Prostate gland (tissue), 2 donors: ENCODE measurements around the gene THRB. TPM values are rescaled to one million over a fixed set of nuclear protein-coding genes. Genes with fewer than 3 reads are reported as not detected.

Experiments
- DNase-seq: peaks from one replicate; pipeline ENCODE4 v3.0.0-alpha.2; 2019; ENCODE audit warnings: low spot score
- H3K27ac ChIP-seq, 2 donors: fragments of 200-600 bp; sonication (generic); 2 replicates each; pipeline ENCODE4 v1.5.1; 2017 to 2019
- H3K27me3 ChIP-seq: fragments of 200-600 bp; sonication (generic); replicated peaks from 2 replicates; pipeline ENCODE4 v1.5.1; 2019; ENCODE audit not compliant: insufficient read depth
- H3K36me3 ChIP-seq, 2 donors: fragments of 200-600 bp; sonication (generic); 1 replicate in 1 of 2; 2 replicates in 1 of 2; pipeline versions ENCODE4 v1.5.1 to v1.8.1; 2017 to 2019
- H3K4me1 ChIP-seq: fragments of 200-600 bp; sonication (generic); replicated peaks from 2 replicates; pipeline ENCODE4 v1.5.1; 2019
- H3K4me3 ChIP-seq, 2 donors: fragments of 200-600 bp; sonication (generic); 2 replicates each; pipeline ENCODE4 v1.5.1; 2017 to 2019
- H3K9me3 ChIP-seq: fragments of 200-600 bp; sonication (generic); 2 replicates; pipeline ENCODE4 v1.5.1; 2017
- POLR2A ChIP-seq: fragments of 450-650 bp; IDR thresholded peaks from one replicate; pipeline ENCODE4 v1.6.1; 2016; ENCODE audit warnings: antibody characterized with exemption, mild to moderate bottlenecking
- POLR2AphosphoS5 ChIP-seq: sonication (generic); formaldehyde crosslinking; IDR thresholded peaks from one replicate; pipeline ENCODE4 v1.6.1; 2017; ENCODE audit warnings: antibody characterized with exemption
- WGBS: methylation state at CpG from one replicate; pipeline ENCODE4 v1.1.5; 2018; 5-methylcytosine and 5-hydroxymethylcytosine counted together
- intact Hi-C: fragments of 100-400 bp; cut with DNase I; formaldehyde crosslinking; loops from one replicate; pipeline ENCODE4 v1.14.2; 2022
- total RNA-seq, 2 donors: library from RNA; depleted of rRNA; stranded (reverse); fragments of >200 nt; gene quantifications; one replicate each; pipeline ENCODE4 v1.1.0, GENCODE V29; 2016
- TF ChIP-seq, protein P1 (sequence below), 4 experiments: fragments of 200-600 bp in 2 of 4; fragments of 450-650 bp in 2 of 4; sonication (generic) in 2 of 4; IDR thresholded peaks; 1 replicate in 3 of 4; 2 replicates in 1 of 4; pipeline ENCODE4 v1.5.1; 2016 to 2019; ENCODE audit warnings: antibody characterized with exemption in 4 of 4, mild to moderate bottlenecking in 2 of 4, moderate library complexity in 2 of 4

THRB gene
- total RNA-seq, 2 donors from 2014 or later: 13.0 to 39.6 TPM

DNA sequence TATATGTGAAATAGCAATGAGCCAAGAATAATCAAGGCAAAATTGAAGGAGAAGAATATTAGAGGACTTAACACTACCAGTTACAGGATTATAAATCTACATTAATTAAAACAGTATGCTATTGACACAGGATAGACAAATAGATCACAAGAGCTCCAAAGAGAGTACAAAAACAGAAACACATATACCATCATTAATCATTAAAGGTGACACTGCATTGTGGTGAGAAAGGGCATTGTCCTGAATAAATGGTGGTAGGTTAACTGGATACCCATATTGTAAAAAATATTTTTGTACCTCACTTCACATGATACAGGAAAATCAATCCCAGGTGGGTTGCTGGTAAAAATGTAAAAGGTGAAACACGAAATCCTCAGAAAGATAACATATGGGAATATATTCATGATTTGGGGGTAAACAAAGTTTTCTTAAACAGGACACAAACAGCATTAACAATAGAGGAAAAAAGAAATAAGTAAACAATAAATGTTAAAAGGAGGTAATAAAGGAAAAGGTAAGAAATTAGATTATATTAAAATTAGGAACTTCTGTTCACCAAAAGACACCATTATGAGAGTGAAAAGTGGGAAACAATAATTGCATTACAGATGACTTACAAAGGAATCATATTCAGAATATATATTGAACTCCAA lies 145.2 kb downstream of the THRB start:
- Histone ChIP-seq H3K27ac (no peak overlapping the region), H3K36me3 (no peaks in the 10 kb centered on the region), H3K27me3 (no peaks in the 10 kb centered on the region), H3K9me3 (no peaks in the 10 kb centered on the region), H3K4me1 (no peaks in the 10 kb centered on the region), H3K4me3 (no peak overlapping the region)
- 91% methylated on average over 1 of the region's 1 CpG for WGBS
- TF ChIP-seq, protein P1, sequence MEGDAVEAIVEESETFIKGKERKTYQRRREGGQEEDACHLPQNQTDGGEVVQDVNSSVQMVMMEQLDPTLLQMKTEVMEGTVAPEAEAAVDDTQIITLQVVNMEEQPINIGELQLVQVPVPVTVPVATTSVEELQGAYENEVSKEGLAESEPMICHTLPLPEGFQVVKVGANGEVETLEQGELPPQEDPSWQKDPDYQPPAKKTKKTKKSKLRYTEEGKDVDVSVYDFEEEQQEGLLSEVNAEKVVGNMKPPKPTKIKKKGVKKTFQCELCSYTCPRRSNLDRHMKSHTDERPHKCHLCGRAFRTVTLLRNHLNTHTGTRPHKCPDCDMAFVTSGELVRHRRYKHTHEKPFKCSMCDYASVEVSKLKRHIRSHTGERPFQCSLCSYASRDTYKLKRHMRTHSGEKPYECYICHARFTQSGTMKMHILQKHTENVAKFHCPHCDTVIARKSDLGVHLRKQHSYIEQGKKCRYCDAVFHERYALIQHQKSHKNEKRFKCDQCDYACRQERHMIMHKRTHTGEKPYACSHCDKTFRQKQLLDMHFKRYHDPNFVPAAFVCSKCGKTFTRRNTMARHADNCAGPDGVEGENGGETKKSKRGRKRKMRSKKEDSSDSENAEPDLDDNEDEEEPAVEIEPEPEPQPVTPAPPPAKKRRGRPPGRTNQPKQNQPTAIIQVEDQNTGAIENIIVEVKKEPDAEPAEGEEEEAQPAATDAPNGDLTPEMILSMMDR (IDR thresholded peaks at IDR 0.05): no peak
- TF ChIP-seq POLR2AphosphoS5 (no peak), POLR2A (no peak)
- DNase-seq: no peak
- intact Hi-C loops: no loop called here

DNA sequence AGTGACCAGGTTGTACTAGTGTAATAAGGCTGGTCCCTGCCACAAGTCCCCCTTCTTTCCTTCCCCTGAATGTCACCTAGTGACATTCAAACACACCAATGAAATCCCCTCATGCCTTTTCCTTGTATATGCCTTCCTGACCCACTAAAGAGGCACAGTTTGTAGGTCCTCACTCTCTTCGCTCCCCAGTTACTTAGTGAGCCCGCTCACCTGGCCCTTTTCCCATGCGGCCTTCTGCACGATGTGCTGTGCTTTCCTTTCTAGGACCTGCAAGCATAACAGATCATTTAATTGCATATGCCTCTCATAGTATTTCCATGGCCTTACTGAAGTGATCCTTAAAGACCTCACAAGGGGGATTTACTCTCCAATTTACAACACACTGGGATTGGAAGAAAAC lies 146.3 kb downstream of the THRB start:
- H3K27ac ChIP-seq: no peak overlapping the region
- no peaks in the 10 kb centered on the region for H3K4me1 ChIP-seq
- intact Hi-C loops: no loop called here
- no peak for DNase-seq
- H3K36me3 ChIP-seq: no peaks in the 10 kb centered on the region
- no peaks in the 10 kb centered on the region for H3K9me3 ChIP-seq
- no peaks in the 10 kb centered on the region for H3K27me3 ChIP-seq
- no peak overlapping the region for H3K4me3 ChIP-seq
- no peak for TF ChIP-seq POLR2AphosphoS5
- TF ChIP-seq POLR2A: no peak
- TF ChIP-seq, protein P1 (IDR thresholded peaks at IDR 0.05): no peak
- WGBS: 92% methylated on average over 4 of the region's 4 CpGs

DNA sequence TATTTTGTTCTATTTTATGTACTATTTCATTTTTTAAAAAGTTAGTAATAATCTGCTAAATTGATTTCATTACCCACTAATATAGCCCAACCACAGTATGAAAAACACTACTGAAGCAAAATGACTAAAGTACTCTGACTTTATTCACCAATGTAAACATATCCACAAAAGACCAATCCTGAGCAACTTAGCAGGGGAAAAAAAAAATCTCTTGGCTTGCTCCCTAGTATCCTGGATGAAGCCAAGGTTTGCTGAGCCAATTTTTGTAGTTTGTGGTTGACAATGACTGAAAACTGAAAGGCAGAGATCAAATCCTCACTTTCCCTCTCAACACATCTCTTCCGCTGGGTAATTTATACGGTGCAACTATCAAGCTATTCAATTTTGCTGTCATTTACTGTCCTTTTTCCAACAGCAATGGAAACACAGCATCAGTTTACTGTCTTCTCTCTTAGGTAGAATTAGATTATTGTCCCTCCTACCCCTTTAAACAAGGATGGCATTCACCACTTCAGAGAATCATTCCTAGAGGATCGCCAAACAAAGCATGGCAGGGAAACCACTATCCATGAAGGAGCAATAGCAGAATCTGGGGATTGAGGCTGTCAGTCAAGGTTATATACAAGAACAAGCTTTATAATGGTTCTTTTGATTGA lies 149.7 kb downstream of the THRB start:
- Histone ChIP-seq H3K9me3 (no peaks in the 10 kb centered on the region), H3K4me1 (no peaks in the 10 kb centered on the region), H3K36me3 (no peaks in the 10 kb centered on the region), H3K27me3 (no peaks in the 10 kb centered on the region), H3K27ac (no peak overlapping the region), H3K4me3 (no peak overlapping the region)
- 62% methylated on average over 3 of the region's 3 CpGs for WGBS
- DNase-seq: no peak
- TF ChIP-seq POLR2A (no peak), POLR2AphosphoS5 (no peak)
- TF ChIP-seq, protein P1 (IDR thresholded peaks at IDR 0.05): no peak
- intact Hi-C loops: no loop called here

DNA sequence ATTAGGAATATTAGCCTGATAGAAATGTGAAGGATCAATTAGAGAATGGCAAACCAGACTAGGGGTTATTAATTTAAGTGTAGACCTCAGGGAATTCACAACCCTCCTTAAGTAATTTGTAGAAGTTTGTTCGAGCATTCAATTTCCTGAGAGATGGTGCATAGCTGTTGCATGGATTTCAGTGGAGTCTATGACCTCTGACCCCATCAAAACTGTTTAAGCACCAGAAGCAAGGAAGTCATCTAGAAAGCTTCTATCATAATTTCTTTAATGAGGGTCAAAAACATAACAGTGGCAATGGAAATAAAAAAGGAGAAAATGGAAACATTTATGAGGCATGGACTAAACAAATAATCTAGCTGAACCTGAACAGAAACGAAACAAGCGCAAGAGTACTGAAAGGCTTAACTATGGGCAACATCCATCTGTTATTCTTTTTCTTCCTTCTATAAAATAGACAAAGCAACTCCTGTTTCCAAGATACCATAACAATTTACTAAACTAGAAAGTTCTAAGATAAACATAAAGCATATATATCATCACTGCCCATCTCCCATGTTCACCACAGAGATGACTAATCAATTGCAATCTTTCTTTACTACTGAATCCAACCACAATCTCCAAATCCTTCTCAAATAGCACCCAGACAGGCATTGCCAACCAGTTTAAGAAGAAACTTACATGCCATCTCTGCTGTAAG lies 151.4 kb downstream of the THRB start:
- no peaks in the 10 kb centered on the region for H3K4me1 ChIP-seq

More for the DNA sequence above, 151.4 kb downstream of the THRB start:
- intact Hi-C loops: no loop called here
- Histone ChIP-seq H3K4me3 (no peak overlapping the region), H3K27me3 (no peaks in the 10 kb centered on the region), H3K36me3 (no peaks in the 10 kb centered on the region), H3K27ac (no peak overlapping the region), H3K9me3 (no peaks in the 10 kb centered on the region)
- 83% methylated on average over 3 of the region's 3 CpGs for WGBS
- no peak for DNase-seq
- TF ChIP-seq POLR2A (no peak), POLR2AphosphoS5 (no peak)
- TF ChIP-seq, protein P1 (IDR thresholded peaks at IDR 0.05): no peak
